Endothelial cell (in vitro differentiated cells): ENCODE measurements around the gene TNFSF18. TPM values are rescaled to one million over a fixed set of nuclear protein-coding genes. Genes with fewer than 3 reads are reported as not detected.

Experiments used
- DNase-seq: peaks from one replicate; pipeline ENCODE4 v3.0.0; 2021; ENCODE audit warnings: low spot score
- H3K27ac Mint-ChIP-seq: one replicate; pipeline ENCODE4 v1.8.0; 2021; ENCODE audit warnings: mixed read lengths, inconsistent platforms; ENCODE audit not compliant: unreplicated experiment
- H3K27me3 Mint-ChIP-seq: one replicate; pipeline ENCODE4 v1.8.0; 2021; ENCODE audit warnings: mild to moderate bottlenecking, moderate library complexity, mixed read lengths, inconsistent platforms; ENCODE audit not compliant: unreplicated experiment
- H3K36me3 Mint-ChIP-seq: one replicate; pipeline ENCODE4 v1.8.0; 2021; ENCODE audit warnings: mild to moderate bottlenecking, low read depth, mixed read lengths, inconsistent platforms; ENCODE audit not compliant: unreplicated experiment
- H3K4me1 Mint-ChIP-seq: one replicate; pipeline ENCODE4 v1.8.0; 2021; ENCODE audit warnings: mild to moderate bottlenecking, mixed read lengths, inconsistent platforms; ENCODE audit not compliant: unreplicated experiment
- H3K4me3 Mint-ChIP-seq: one replicate; pipeline ENCODE4 v1.8.0; 2021; ENCODE audit warnings: mild to moderate bottlenecking, mixed read lengths, inconsistent platforms; ENCODE audit not compliant: unreplicated experiment
- H3K9me3 Mint-ChIP-seq: one replicate; pipeline ENCODE4 v1.8.0; 2021; ENCODE audit warnings: mixed read lengths, inconsistent platforms; ENCODE audit not compliant: unreplicated experiment
- total RNA-seq: library from RNA; stranded (reverse); fragmentation: NEBNext Ultra II Directional; extraction: Animal tissue kit (Norgen Biotek cat#: 25700); gene quantifications from one replicate; pipeline ENCODE4 v1.2.1, GENCODE V29; 2021; ENCODE audit not compliant: unreplicated experiment
- TF ChIP-seq, protein P1 (sequence below): fragments of 200-600 bp; sonication (generic); IDR thresholded peaks from one replicate; pipeline ENCODE4 v1.5.0; 2021; ENCODE audit warnings: antibody characterized with exemption; ENCODE audit not compliant: unreplicated experiment

Gene TNFSF18
- total RNA-seq, 1 donor from 2014 or later = 0.33 TPM

DNA sequence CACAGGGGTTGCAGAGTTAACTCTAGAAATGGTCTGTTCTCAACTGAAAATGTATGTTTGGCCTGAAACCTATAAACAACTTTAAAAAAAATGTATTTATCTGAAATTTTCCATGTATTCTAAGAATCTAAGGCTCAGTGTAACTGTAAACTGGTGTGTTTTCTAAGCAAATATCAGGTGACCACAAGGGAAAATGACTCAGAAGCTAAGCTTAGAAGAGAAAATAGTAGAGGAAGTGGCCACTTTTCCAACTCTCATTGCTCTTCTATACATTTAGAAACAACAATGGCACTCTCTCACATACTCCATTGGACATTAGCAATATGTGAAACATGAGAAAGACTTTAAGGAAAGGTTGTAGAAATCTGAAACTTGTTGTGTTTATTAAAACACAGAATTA is 7.5 kb downstream of the TNFSF18 start:
- Mint-ChIP-seq H3K4me3 (no peak overlapping the region), H3K4me1 (no peaks in the 10 kb centered on the region), H3K27me3 (no peaks in the 10 kb centered on the region), H3K36me3 (no peaks in the 10 kb centered on the region), H3K27ac (no peak overlapping the region), H3K9me3 (no peaks in the 10 kb centered on the region)
- TF ChIP-seq, protein P1, sequence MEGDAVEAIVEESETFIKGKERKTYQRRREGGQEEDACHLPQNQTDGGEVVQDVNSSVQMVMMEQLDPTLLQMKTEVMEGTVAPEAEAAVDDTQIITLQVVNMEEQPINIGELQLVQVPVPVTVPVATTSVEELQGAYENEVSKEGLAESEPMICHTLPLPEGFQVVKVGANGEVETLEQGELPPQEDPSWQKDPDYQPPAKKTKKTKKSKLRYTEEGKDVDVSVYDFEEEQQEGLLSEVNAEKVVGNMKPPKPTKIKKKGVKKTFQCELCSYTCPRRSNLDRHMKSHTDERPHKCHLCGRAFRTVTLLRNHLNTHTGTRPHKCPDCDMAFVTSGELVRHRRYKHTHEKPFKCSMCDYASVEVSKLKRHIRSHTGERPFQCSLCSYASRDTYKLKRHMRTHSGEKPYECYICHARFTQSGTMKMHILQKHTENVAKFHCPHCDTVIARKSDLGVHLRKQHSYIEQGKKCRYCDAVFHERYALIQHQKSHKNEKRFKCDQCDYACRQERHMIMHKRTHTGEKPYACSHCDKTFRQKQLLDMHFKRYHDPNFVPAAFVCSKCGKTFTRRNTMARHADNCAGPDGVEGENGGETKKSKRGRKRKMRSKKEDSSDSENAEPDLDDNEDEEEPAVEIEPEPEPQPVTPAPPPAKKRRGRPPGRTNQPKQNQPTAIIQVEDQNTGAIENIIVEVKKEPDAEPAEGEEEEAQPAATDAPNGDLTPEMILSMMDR = no peak
- no peak for DNase-seq

DNA sequence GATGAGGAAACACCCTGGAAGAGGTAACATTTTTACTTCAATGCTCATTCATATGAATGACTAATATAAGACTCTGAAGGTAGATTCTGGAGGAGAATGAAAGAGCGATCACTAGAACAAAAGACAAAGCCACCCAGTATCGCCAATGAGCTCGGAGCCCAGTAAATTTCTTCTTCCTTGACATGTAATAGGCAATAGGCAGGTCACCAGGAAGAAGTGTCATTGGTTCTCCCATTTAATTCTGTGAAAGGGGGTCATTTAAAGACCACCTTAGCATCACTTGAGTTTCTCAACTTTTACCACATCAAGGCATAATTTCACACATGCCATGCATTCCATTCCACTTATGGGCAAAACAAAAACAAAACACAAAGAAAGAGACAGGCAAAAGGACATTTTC is 7.9 kb downstream of the TNFSF18 start:
- Mint-ChIP-seq H3K4me3 (no peak overlapping the region), H3K27me3 (no peaks in the 10 kb centered on the region), H3K27ac (no peak overlapping the region), H3K9me3 (no peaks in the 10 kb centered on the region), H3K4me1 (no peaks in the 10 kb centered on the region), H3K36me3 (no peaks in the 10 kb centered on the region)
- TF ChIP-seq, protein P1 = no peak
- no peak for DNase-seq

DNA sequence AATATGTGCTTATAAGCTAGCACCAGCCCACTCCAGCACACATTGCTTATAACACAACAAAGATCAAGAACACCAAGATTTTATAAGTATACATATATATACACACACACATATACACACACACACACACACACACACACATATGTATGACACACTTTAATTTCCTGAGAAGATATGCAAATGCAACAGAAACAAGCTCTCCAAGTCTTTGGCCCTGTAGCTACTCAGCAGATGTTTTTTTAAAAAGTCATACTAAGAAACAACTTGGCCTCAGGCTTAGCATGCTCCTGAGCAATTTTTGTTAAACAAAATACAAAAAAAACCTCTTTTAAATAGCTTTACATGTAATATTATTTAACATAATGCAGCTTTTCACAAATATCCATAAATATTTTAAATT is 11.1 kb downstream of the TNFSF18 start:
- no peak overlapping the region for H3K27ac Mint-ChIP-seq

DNA sequence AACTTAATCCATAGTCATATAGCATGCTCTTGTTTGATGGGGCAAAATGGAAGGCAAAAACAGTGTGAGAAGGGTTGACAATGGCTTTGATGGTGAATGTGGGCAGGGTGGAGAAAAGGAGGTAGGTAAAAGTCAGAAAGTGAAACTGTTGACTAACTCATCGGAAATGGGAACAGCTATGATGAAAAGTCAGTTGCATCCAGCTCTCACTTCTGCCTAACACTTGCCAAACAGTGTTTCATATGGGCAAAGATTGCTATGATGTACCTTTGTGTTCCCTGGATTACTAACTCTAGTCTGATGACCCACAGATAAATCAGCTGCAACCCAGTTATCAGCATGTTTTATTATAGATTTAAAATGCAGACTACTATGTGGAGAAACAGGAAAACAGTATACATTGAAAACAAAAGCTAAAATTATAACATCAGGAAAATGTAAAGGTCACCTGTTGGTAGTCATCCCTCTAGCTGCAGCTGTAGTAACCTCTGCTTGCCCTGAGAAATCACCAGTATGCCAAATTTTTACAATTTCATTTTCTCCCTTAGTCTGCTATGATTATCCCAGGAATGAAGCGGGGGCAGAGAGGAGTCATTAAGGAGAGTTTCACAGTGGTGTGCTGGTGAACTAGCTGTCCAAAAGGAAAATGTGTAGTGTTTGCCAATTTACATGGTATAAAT is 11.7 kb downstream of the TNFSF18 start:
- no peaks in the 10 kb centered on the region for H3K27me3 Mint-ChIP-seq
- H3K4me3 Mint-ChIP-seq = no peak overlapping the region
- TF ChIP-seq, protein P1 = no peak
- no peak overlapping the region for H3K27ac Mint-ChIP-seq
- DNase-seq = no peak
- H3K4me1 Mint-ChIP-seq = no peaks in the 10 kb centered on the region
- no peaks in the 10 kb centered on the region for H3K36me3 Mint-ChIP-seq
- no peaks in the 10 kb centered on the region for H3K9me3 Mint-ChIP-seq

More for the DNA sequence above, 11.1 kb downstream of the TNFSF18 start:
- H3K4me1 Mint-ChIP-seq = no peaks in the 10 kb centered on the region
- no peak overlapping the region for H3K4me3 Mint-ChIP-seq
- no peaks in the 10 kb centered on the region for H3K36me3 Mint-ChIP-seq
- TF ChIP-seq, protein P1 = no peak
- no peaks in the 10 kb centered on the region for H3K27me3 Mint-ChIP-seq
- H3K9me3 Mint-ChIP-seq = no peaks in the 10 kb centered on the region
- DNase-seq = no peak

DNA sequence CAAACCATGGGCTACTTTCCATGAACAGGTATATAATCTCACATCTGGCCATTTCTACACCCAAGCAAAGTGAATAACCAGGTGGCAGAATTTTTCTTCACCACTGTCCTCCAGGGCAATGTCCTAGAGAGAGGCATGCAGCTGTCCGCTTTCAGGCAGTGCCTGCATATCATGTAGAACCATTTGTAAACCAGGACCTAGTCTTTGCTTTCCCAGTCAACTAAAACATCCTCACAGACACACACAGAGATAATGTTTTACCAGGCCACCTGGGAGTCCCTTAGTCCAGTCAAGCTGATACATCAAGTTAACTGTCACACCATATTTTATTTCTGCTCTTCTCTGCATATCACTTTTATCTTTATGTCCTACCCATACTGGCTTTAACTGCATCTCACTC is 26.2 kb downstream of the TNFSF18 start:
- Mint-ChIP-seq H3K27me3 (peaks cover 1% of the 10 kb centered on the region), H3K4me1 (no peaks in the 10 kb centered on the region), H3K4me3 (no peak overlapping the region), H3K9me3 (no peaks in the 10 kb centered on the region), H3K36me3 (no peaks in the 10 kb centered on the region), H3K27ac (no peak overlapping the region)
- TF ChIP-seq, protein P1 = no peak
- DNase-seq = no peak
